Fibroblast of mammary gland (primary cell): ENCODE data around the gene NLRP4.
"Not testable (repeated sequence)": the region's sequence is repeated elsewhere in the genome, so short reads cannot be mapped to it uniquely, and the experiment has no call there.

Experiments
- DNase-seq: peaks from one replicate; pipeline ENCODE4 v3.0.0-alpha.2; 2010; ENCODE audit warnings: low read depth
- H3K4me3 ChIP-seq: 2 replicates; pipeline ENCODE4 v1.5.1; 2011; ENCODE audit warnings: low read depth, mild to moderate bottlenecking, low read length, moderate library complexity; ENCODE audit not compliant: control insufficient read depth
- CTCF ChIP-seq: conservative IDR thresholded peaks from 2 replicates; pipeline ENCODE4 v1.5.1; 2011; ENCODE audit warnings: low read depth, low read length, inconsistent platforms; ENCODE audit not compliant: control insufficient read depth, insufficient read depth

NLRP4 gene

GRCh38 chr19:55907286-55907685 lies 70.9 kb downstream of the NLRP4 start:
- no peak for DNase-seq
- no peak for TF ChIP-seq CTCF
- H3K4me3 ChIP-seq = no peak overlapping the region

GRCh38 chr19:55907746-55908145 lies 71.4 kb downstream of the NLRP4 start:
- no peak for DNase-seq
- H3K4me3 ChIP-seq = no peak overlapping the region
- no peak for TF ChIP-seq CTCF

- DNase-seq = no peak
- TF ChIP-seq CTCF = no peak
- H3K4me3 ChIP-seq = no peak overlapping the region
These were observed 73.5 kb downstream of the NLRP4 start for GRCh38 chr19:55909801-55910200.

GRCh38 chr19:55912916-55913315 lies 76.6 kb downstream of the NLRP4 start:
- TF ChIP-seq CTCF = no peak
- no peak for DNase-seq
- H3K4me3 ChIP-seq = no peak overlapping the region

GRCh38 chr19:55913643-55914268 lies 77.4 kb downstream of the NLRP4 start:
- no peak for DNase-seq
- no peak overlapping the region for H3K4me3 ChIP-seq
- TF ChIP-seq CTCF = no peak

- TF ChIP-seq CTCF = no peak
- no peak overlapping the region for H3K4me3 ChIP-seq
- DNase-seq = no peak
These were observed 87.2 kb downstream of the NLRP4 start for GRCh38 chr19:55923556-55923955.

- H3K4me3 ChIP-seq = no peak overlapping the region
- TF ChIP-seq CTCF = no peak
- DNase-seq = no peak
These were observed 91.7 kb downstream of the NLRP4 start for GRCh38 chr19:55927991-55928390.

GRCh38 chr19:55929258-55929657 lies 92.9 kb downstream of the NLRP4 start:
- H3K4me3 ChIP-seq, DNase-seq: not testable (repeated sequence)
